ENCODE data around the gene SLC30A1. TPM values are rescaled to one million over a fixed set of nuclear protein-coding genes. Genes with fewer than 3 reads are reported as not detected.

The SLC30A1 gene
- total and polyA plus RNA-seq, 2 experiments from 2014 or later, result 6.8 to 10.8 TPM

GRCh38 chr1:211623515-211623914 lies 44.6 kb upstream of the SLC30A1 start:
- Histone ChIP-seq H3K36me3 (no peaks in the 10 kb centered on the region), H3K27ac (no peak overlapping the region), H3K27me3 (no peaks in the 10 kb centered on the region), H3K9me3 (ENCODE audit: low read depth) (no peaks in the 10 kb centered on the region), H3K4me3 (no peak overlapping the region), H3K4me1 (ENCODE audit: low read depth) (peaks cover 11% of the 10 kb centered on the region)
- DNase-seq (ENCODE audit: low read depth in 1 of 2, low spot score in 1 of 2), result no peak
- no peak for TF ChIP-seq CTCF (IDR thresholded peaks at IDR 0.05; ENCODE audit: low read depth, low read length)

GRCh38 chr1:211621447-211622198 lies 42.7 kb upstream of the SLC30A1 start:
- H3K27ac ChIP-seq, result no peak overlapping the region
- TF ChIP-seq CTCF (IDR thresholded peaks at IDR 0.05; ENCODE audit: low read depth, low read length), result no peak
- peaks cover under 1% of the 10 kb centered on the region for H3K4me1 ChIP-seq (ENCODE audit: low read depth)
- H3K4me3 ChIP-seq, result no peak overlapping the region
- H3K9me3 ChIP-seq (ENCODE audit: low read depth), result no peaks in the 10 kb centered on the region
- no peaks in the 10 kb centered on the region for H3K36me3 ChIP-seq
- DNase-seq (ENCODE audit: low read depth in 1 of 2, low spot score in 1 of 2), result peak in 1 of 2 donors; percentile 57
- no peaks in the 10 kb centered on the region for H3K27me3 ChIP-seq

GRCh38 chr1:211620097-211620496 lies 41.1 kb upstream of the SLC30A1 start:
- Histone ChIP-seq H3K27me3 (no peaks in the 10 kb centered on the region), H3K4me3 (no peak overlapping the region), H3K36me3 (no peaks in the 10 kb centered on the region), H3K4me1 (ENCODE audit: low read depth) (no peaks in the 10 kb centered on the region), H3K27ac (no peak overlapping the region), H3K9me3 (ENCODE audit: low read depth) (no peaks in the 10 kb centered on the region)
- no peak for TF ChIP-seq CTCF (IDR thresholded peaks at IDR 0.05; ENCODE audit: low read depth, low read length)
- no peak for DNase-seq (ENCODE audit: low read depth in 1 of 2, low spot score in 1 of 2)

GRCh38 chr1:211619033-211619996 lies 40.4 kb upstream of the SLC30A1 start:
- DNase-seq (ENCODE audit: low read depth in 1 of 2, low spot score in 1 of 2), result no peak
- H3K4me1 ChIP-seq (ENCODE audit: low read depth), result no peaks in the 10 kb centered on the region
- H3K4me3 ChIP-seq, result no peak overlapping the region
- H3K27ac ChIP-seq, result no peak overlapping the region
- no peaks in the 10 kb centered on the region for H3K36me3 ChIP-seq
- no peaks in the 10 kb centered on the region for H3K9me3 ChIP-seq (ENCODE audit: low read depth)
- no peaks in the 10 kb centered on the region for H3K27me3 ChIP-seq
- TF ChIP-seq CTCF (IDR thresholded peaks at IDR 0.05; ENCODE audit: low read depth, low read length), result no peak

GRCh38 chr1:211616965-211617297 lies 38.0 kb upstream of the SLC30A1 start:
- H3K27ac ChIP-seq, result no peak overlapping the region
- no peak overlapping the region for H3K4me3 ChIP-seq
- H3K27me3 ChIP-seq, result no peaks in the 10 kb centered on the region
- peaks cover 13% of the 10 kb centered on the region for H3K4me1 ChIP-seq (ENCODE audit: low read depth)
- H3K9me3 ChIP-seq (ENCODE audit: low read depth), result no peaks in the 10 kb centered on the region
- no peak for TF ChIP-seq CTCF (IDR thresholded peaks at IDR 0.05; ENCODE audit: low read depth, low read length)
- DNase-seq (ENCODE audit: low read depth in 1 of 2, low spot score in 1 of 2), result no peak
- no peaks in the 10 kb centered on the region for H3K36me3 ChIP-seq

Data from cardiac muscle cell (in vitro differentiated cells and primary cell).